Transverse colon (tissue), 4 donors: ENCODE measurements around the gene CERS5.

ENCODE experiments used
- CTCF ChIP-seq, 5 experiments: fragments of 200-600 bp in 3 of 5; fragments of 450-650 bp in 2 of 5; sonication (generic) in 3 of 5; IDR thresholded peaks; 1 replicate in 2 of 5; 2 replicates in 3 of 5; pipeline ENCODE4 v1.5.1; 2016 to 2017; ENCODE audit warnings: antibody characterized with exemption in 5 of 5, inconsistent platforms in 3 of 5, mild to moderate bottlenecking in 2 of 5, moderate library complexity in 1 of 5
- EP300 ChIP-seq: sonication (generic); formaldehyde crosslinking; IDR thresholded peaks from one replicate; pipeline ENCODE4 v1.6.1; 2017; ENCODE audit warnings: antibody characterized with exemption, low read depth
- POLR2AphosphoS5 ChIP-seq, 3 donors: sonication (generic); formaldehyde crosslinking; IDR thresholded peaks; one replicate each; pipeline ENCODE4 v1.6.1; 2016; ENCODE audit warnings: antibody characterized with exemption in 3 of 3

- no peak for TF ChIP-seq CTCF (IDR thresholded peaks at IDR 0.05)
- no peak for TF ChIP-seq EP300
- TF ChIP-seq POLR2AphosphoS5 (IDR thresholded peaks at IDR 0.05), result no peak
Measured at GRCh38 chr12:50119387-50119786, 47.8 kb downstream of the CERS5 start.
